NB4 (cell line): ENCODE results near the gene LTBP2.

Experiments used
- CTCF ChIP-seq: IDR thresholded peaks from one replicate; pipeline ENCODE4 v1.5.1; 2012; ENCODE audit warnings: low read depth, low read length
- MYC ChIP-seq: IDR thresholded peaks from 2 replicates; pipeline ENCODE4 v1.6.1; 2011; ENCODE audit warnings: low read depth, low read length
- POLR2A ChIP-seq: IDR thresholded peaks from 2 replicates; pipeline ENCODE4 v1.6.1; 2011; ENCODE audit warnings: mild to moderate bottlenecking; ENCODE audit not compliant: insufficient read length; ENCODE audit errors: extremely low read depth
- TF ChIP-seq, protein P1 (sequence below): IDR thresholded peaks from 2 replicates; pipeline ENCODE4 v1.6.1; 2011; ENCODE audit warnings: low read depth, low read length

DNA sequence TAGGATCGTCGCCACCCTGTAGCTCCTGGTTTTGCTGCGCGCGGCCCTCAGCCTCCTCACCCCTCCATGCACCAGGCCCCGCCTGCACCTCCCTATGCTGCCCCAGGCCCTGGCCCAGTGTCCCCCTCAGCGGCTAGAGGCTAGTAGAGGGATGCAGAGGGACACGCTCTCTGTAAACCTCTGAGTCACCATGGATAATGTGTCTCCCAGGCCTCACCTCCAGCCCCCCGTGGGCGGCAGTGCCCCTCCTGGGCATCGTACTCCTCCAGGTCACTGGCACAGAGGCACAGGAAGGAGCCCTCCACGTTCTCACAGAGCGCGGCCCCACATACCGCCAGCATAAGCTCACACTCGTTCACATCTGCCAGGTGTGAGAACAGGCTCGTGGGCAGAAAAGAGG is 106.2 kb downstream of the LTBP2 start:
- TF ChIP-seq CTCF (no peak), POLR2A (no peak), MYC (no peak)
- TF ChIP-seq, protein P1, sequence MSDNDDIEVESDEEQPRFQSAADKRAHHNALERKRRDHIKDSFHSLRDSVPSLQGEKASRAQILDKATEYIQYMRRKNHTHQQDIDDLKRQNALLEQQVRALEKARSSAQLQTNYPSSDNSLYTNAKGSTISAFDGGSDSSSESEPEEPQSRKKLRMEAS, result no peak
